Transverse colon (tissue), 3 donors: ENCODE measurements around the gene NPC1.

ENCODE experiments used
- CTCF ChIP-seq, 5 experiments: fragments of 200-600 bp in 3 of 5; fragments of 450-650 bp in 2 of 5; sonication (generic) in 3 of 5; IDR thresholded peaks; 1 replicate in 2 of 5; 2 replicates in 3 of 5; pipeline ENCODE4 v1.5.1; 2016 to 2017; ENCODE audit warnings: antibody characterized with exemption in 5 of 5, inconsistent platforms in 3 of 5, mild to moderate bottlenecking in 2 of 5, moderate library complexity in 1 of 5
- EP300 ChIP-seq: sonication (generic); formaldehyde crosslinking; IDR thresholded peaks from one replicate; pipeline ENCODE4 v1.6.1; 2017; ENCODE audit warnings: antibody characterized with exemption, low read depth
- POLR2A ChIP-seq: fragments of 450-650 bp; IDR thresholded peaks from one replicate; pipeline ENCODE4 v1.6.1; 2016; ENCODE audit warnings: antibody characterized with exemption, mild to moderate bottlenecking, moderate library complexity

- TF ChIP-seq EP300 (no peak), POLR2A (no peak), CTCF (IDR thresholded peaks at IDR 0.05) (no peak)
Measured at GRCh38 chr18:23498117-23498516, 88.2 kb downstream of the NPC1 start.
